HEK293T (cell line): ENCODE measurements around the gene TIE1.

Source experiments
- BHLHE40 ChIP-seq: fragments of 450-650 bp; IDR thresholded peaks from 2 replicates; pipeline ENCODE4 v1.6.1; 2016; ENCODE audit warnings: mild to moderate bottlenecking, moderate library complexity, borderline replicate concordance
- CTBP1 ChIP-seq: fragments of 450-650 bp; IDR thresholded peaks from 2 replicates; pipeline ENCODE4 v1.6.1; 2016; ENCODE audit warnings: borderline replicate concordance
- ELF4 ChIP-seq: fragments of 450-650 bp; IDR thresholded peaks from 2 replicates; pipeline ENCODE4 v1.6.1; 2017; ENCODE audit warnings: antibody characterized with exemption
- FOXM1 ChIP-seq: fragments of 450-650 bp; IDR thresholded peaks from 2 replicates; pipeline ENCODE4 v1.6.1; 2017; ENCODE audit warnings: mild to moderate bottlenecking, borderline replicate concordance
- NFRKB ChIP-seq: fragments of 450-650 bp; IDR thresholded peaks from 2 replicates; pipeline ENCODE4 v1.6.1; 2016; ENCODE audit warnings: mild to moderate bottlenecking, moderate library complexity
- SP1 ChIP-seq: fragments of 450-650 bp; IDR thresholded peaks from 2 replicates; pipeline ENCODE4 v1.6.1; 2017
- SUZ12 ChIP-seq: fragments of 450-650 bp; IDR thresholded peaks from 2 replicates; pipeline ENCODE4 v1.6.1; 2016; ENCODE audit warnings: mild to moderate bottlenecking
- TARDBP ChIP-seq: fragments of 450-650 bp; IDR thresholded peaks from 2 replicates; pipeline ENCODE4 v1.6.1; 2016
- TF ChIP-seq, protein P1 (sequence below): fragments of 450-650 bp; IDR thresholded peaks from 2 replicates; pipeline ENCODE4 v1.6.1; 2016

GRCh38 chr1:43258370-43258769 lies 42.4 kb upstream of the TIE1 start:
- TF ChIP-seq SP1 (no peak), FOXM1 (no peak), NFRKB (no peak), ELF4 (no peak), SUZ12 (no peak), TARDBP (no peak), BHLHE40 (no peak), CTBP1 (no peak)
- TF ChIP-seq, protein P1, sequence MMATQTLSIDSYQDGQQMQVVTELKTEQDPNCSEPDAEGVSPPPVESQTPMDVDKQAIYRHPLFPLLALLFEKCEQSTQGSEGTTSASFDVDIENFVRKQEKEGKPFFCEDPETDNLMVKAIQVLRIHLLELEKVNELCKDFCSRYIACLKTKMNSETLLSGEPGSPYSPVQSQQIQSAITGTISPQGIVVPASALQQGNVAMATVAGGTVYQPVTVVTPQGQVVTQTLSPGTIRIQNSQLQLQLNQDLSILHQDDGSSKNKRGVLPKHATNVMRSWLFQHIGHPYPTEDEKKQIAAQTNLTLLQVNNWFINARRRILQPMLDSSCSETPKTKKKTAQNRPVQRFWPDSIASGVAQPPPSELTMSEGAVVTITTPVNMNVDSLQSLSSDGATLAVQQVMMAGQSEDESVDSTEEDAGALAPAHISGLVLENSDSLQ = no peak
